Naive thymus-derived CD4-positive, alpha-beta T cell (primary cell): ENCODE data around the gene CHMP4B. TPM values are rescaled to one million over a fixed set of nuclear protein-coding genes. Genes with fewer than 3 reads are reported as not detected.

Source experiments
- ATAC-seq: fragments of 150-1000 bp; cut with Tn5 transposase; 2 replicates; pipeline ENCODE4 v1.10.0; 2021; ENCODE audit warnings: mild to moderate bottlenecking, moderate library complexity
- CTCF ChIA-PET: fragments of 350-600 bp; sonication (Branson Sonifier 250); formaldehyde crosslinking; loops from one replicate; lab custom pipeline; 2021; ENCODE audit warnings: antibody characterized with exemption; lab: Charles Lee
- POLR2A ChIA-PET: fragments of 350-600 bp; sonication (Branson Sonifier 250); formaldehyde crosslinking; loops from one replicate; lab custom pipeline; 2021; ENCODE audit warnings: antibody characterized with exemption, inconsistent platforms; lab: Charles Lee
- DNase-seq, 9 donors: peaks; one replicate each; pipeline versions ENCODE4 v3.0.0 to v3.0.0-alpha.2; 2020 to 2022; ENCODE audit warnings: mixed read lengths in 1 of 9
- H3K27ac ChIP-seq: one replicate; pipeline ENCODE4 v1.7.0; 2013; ENCODE audit warnings: mild to moderate bottlenecking, low read depth, low read length, moderate library complexity
- H3K27me3 ChIP-seq, 2 donors: one replicate each; pipeline ENCODE4 v1.7.0; 2013; ENCODE audit warnings: low read length in 2 of 2, mild to moderate bottlenecking in 2 of 2, moderate library complexity in 2 of 2; ENCODE audit not compliant: control insufficient read depth in 2 of 2, insufficient read depth in 2 of 2
- H3K36me3 ChIP-seq, 3 experiments: 1 replicate in 2 of 3; 2 replicates in 1 of 3; pipeline ENCODE4 v1.7.0; 2013; ENCODE audit warnings: low read length in 3 of 3, mild to moderate bottlenecking in 3 of 3, moderate library complexity in 1 of 3; ENCODE audit not compliant: insufficient read depth in 3 of 3, control insufficient read depth in 2 of 3
- H3K4me1 ChIP-seq, 2 donors: one replicate each; pipeline ENCODE4 v1.7.0; 2013; ENCODE audit warnings: low read length in 2 of 2, mild to moderate bottlenecking in 2 of 2, moderate library complexity in 1 of 2; ENCODE audit not compliant: control insufficient read depth in 2 of 2, insufficient read depth in 2 of 2
- H3K4me3 ChIP-seq: 2 replicates; pipeline ENCODE4 v1.7.0; 2013; ENCODE audit warnings: mild to moderate bottlenecking, low read length
- H3K9me3 ChIP-seq, 3 experiments: 1 replicate in 2 of 3; 2 replicates in 1 of 3; pipeline ENCODE4 v1.7.0; 2013; ENCODE audit warnings: low read length in 3 of 3; ENCODE audit not compliant: control insufficient read depth in 2 of 3
- H3K27ac Mint-ChIP-seq, 9 donors: one replicate each; pipeline ENCODE4 v1.8.0; 2020 to 2022; ENCODE audit warnings: mixed read lengths in 9 of 9, mild to moderate bottlenecking in 8 of 9, moderate library complexity in 5 of 9, inconsistent platforms in 2 of 9
- H3K27me3 Mint-ChIP-seq, 5 donors: one replicate each; pipeline ENCODE4 v1.8.0; 2021 to 2022; ENCODE audit warnings: mixed read lengths in 5 of 5, mild to moderate bottlenecking in 1 of 5
- H3K36me3 Mint-ChIP-seq, 5 donors: one replicate each; pipeline ENCODE4 v1.8.0; 2020 to 2022; ENCODE audit warnings: mixed read lengths in 5 of 5, mild to moderate bottlenecking in 3 of 5, inconsistent platforms in 1 of 5
- H3K4me1 Mint-ChIP-seq, 7 donors: one replicate each; pipeline ENCODE4 v1.8.0; 2020 to 2022; ENCODE audit warnings: mixed read lengths in 7 of 7, mild to moderate bottlenecking in 3 of 7, inconsistent platforms in 1 of 7
- H3K4me3 Mint-ChIP-seq, 10 donors: one replicate each; pipeline ENCODE4 v1.8.0; 2020 to 2022; ENCODE audit warnings: mild to moderate bottlenecking in 10 of 10, mixed read lengths in 10 of 10, moderate library complexity in 6 of 10, inconsistent platforms in 2 of 10
- H3K9me3 Mint-ChIP-seq, 11 donors: one replicate each; pipeline ENCODE4 v1.8.0; 2020 to 2022; ENCODE audit warnings: mixed read lengths in 11 of 11, mild to moderate bottlenecking in 4 of 11, inconsistent platforms in 1 of 11, moderate library complexity in 1 of 11
- intact Hi-C, 2 donors: fragments of 100-400 bp; cut with micrococcal nuclease; formaldehyde crosslinking; loops; one replicate each; pipeline ENCODE4 v1.15.1; 2023
- polyA plus RNA-seq, 2 donors: library from polyadenylated mRNA; unstranded; fragments of 300-500 nt; fragmentation: Illumina TruSeq; gene quantifications; one replicate each; pipeline ENCODE4 v1.2.3, GENCODE V29; 2021
- total RNA-seq, 6 experiments: library from RNA in 5 of 6; stranded (reverse) in 5 of 6; gene quantifications; 1 replicate in 5 of 6; 2 replicates in 1 of 6; pipeline ENCODE4 v1.2.3 and lab custom pipeline; 2021 to 2026

CHMP4B gene
- total and polyA plus RNA-seq, 7 experiments from 2014 or later, result 4.9 to 80.8 (median 54.1) TPM

DNA sequence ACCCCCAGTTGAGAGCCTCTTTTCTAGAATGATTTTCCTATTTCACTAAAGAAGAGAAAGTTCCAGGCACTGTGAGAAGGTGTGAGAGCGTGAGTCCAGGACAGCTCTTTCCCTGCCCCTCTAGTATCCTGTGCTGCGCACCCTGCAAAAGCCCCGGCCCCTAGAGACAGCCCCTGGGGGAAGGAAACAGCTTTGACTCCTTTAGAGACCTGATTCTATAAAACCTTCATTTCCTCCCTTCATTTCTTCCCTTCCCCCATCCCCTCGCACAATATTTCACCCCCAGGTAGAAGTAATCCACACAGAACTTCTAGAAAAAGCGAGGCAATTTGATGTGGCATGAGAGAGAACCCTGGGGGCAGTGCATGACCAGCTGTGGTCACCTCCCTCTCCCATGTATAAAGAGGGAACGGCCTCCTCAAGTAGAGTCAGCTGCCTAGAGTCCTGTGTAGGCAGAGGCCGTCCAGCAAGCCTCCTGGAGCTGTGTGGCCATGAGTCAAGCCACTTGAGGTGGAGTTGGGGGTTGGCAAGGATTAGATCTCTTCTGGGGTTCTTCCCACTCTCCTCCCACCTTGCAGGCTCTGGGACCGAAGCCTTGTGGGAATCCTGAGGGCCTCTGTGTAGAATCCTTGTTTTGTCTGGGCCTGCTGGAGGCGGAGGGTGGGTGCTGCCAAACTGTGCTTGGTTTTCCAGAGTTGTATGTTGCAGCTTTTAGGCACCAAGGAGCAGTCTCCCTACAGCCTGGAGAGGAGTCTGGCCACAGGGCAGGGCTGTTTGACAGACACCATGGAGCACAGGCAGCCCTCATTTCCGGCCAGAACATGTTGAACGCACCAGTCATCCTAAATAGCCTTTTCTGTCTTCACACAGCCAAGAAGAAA lies 41.7 kb downstream of the CHMP4B start:
- POLR2A ChIA-PET, result interaction anchor here (0.7 to 1.7 kb wide), 5 partner anchors 10 to 176 kb away, joined by 3 to 5 read pairs (median 4); no protein-coding TSS in a partner anchor
- peak overlapping the region; percentile 86 to 97 (median 91) for H3K27ac Mint-ChIP-seq
- H3K4me3 ChIP-seq, result no peak overlapping the region
- peaks cover 44 to 82% (median 72%) of the 10 kb centered on the region in 7 donors for H3K4me1 Mint-ChIP-seq
- CTCF ChIA-PET, result interaction anchor here (0.7 to 2.1 kb wide), 2 partner anchors 10 to 216 kb away, joined by 3 to 5 read pairs; no protein-coding TSS in a partner anchor
- H3K36me3 ChIP-seq, result peaks cover 5 to 38% (median 13%) of the 10 kb centered on the region in 3 experiments
- H3K4me3 Mint-ChIP-seq, result peak overlapping the region; percentile 45 to 84 (median 69)
- ATAC-seq, result peak; percentile 18
- intact Hi-C loops, result loop anchor here (1.0 to 5.0 kb wide), 3 partner anchors 9 to 42 kb away; partner anchors contain the start of gene CHMP4B (in 2 of the 2)
- peak overlapping the region; percentile 69 for H3K27ac ChIP-seq
- H3K9me3 ChIP-seq, result no peaks in the 10 kb centered on the region
- no peaks in the 10 kb centered on the region for H3K27me3 ChIP-seq
- H3K27me3 Mint-ChIP-seq, result no peaks in the 10 kb centered on the region
- no peaks in the 10 kb centered on the region for H3K9me3 Mint-ChIP-seq
- peak in 2 of 9 donors; percentile 15 to 23 for DNase-seq
- peaks cover 0 to 32% of the 10 kb centered on the region in 2 donors for H3K4me1 ChIP-seq
- peaks cover 0 to 71% (median 40%) of the 10 kb centered on the region in 5 donors for H3K36me3 Mint-ChIP-seq

DNA sequence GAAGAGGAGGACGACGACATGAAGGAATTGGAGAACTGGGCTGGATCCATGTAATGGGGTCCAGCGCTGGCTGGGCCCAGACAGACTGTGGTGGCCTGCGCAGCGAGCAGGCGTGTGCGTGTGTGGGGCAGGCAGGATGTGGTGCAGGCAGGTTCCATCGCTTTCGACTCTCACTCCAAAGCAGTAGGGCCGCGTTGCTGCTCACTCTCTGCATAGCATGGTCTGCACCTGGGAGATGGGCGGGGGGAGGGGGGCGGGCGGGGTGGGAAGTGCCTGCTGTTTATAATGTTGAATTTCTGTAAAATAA lies 42.3 kb downstream of the CHMP4B start:
- H3K4me1 Mint-ChIP-seq, result peaks cover 47 to 82% (median 72%) of the 10 kb centered on the region in 7 donors
- Histone ChIP-seq H3K4me1 (peaks cover 3 to 37% of the 10 kb centered on the region in 2 donors), H3K9me3 (no peaks in the 10 kb centered on the region), H3K27ac (peak overlapping the region; percentile 69), H3K36me3 (peaks cover 5 to 37% (median 13%) of the 10 kb centered on the region in 3 experiments), H3K4me3 (no peak overlapping the region), H3K27me3 (no peaks in the 10 kb centered on the region)
- no peaks in the 10 kb centered on the region for H3K9me3 Mint-ChIP-seq
- DNase-seq (peak in 8 of 9 donors; percentile 11 to 69 (median 60)), ATAC-seq (peak; percentile 80)
- peak overlapping the region; percentile 45 to 84 (median 69) for H3K4me3 Mint-ChIP-seq
- H3K27me3 Mint-ChIP-seq, result no peaks in the 10 kb centered on the region
- peaks cover 0 to 74% (median 42%) of the 10 kb centered on the region in 5 donors for H3K36me3 Mint-ChIP-seq
- ChIA-PET CTCF (no interaction called here), POLR2A (interaction anchor here (0.7 to 1.7 kb wide), 4 partner anchors 10 to 175 kb away, joined by 3 to 5 read pairs (median 4); no protein-coding TSS in a partner anchor)
- intact Hi-C loops, result loop anchor here (1.0 to 5.0 kb wide), 3 partner anchors 9 to 43 kb away; partner anchors contain the start of gene CHMP4B (in 2 of the 2)
- peak overlapping the region; percentile 86 to 97 (median 91) for H3K27ac Mint-ChIP-seq

DNA sequence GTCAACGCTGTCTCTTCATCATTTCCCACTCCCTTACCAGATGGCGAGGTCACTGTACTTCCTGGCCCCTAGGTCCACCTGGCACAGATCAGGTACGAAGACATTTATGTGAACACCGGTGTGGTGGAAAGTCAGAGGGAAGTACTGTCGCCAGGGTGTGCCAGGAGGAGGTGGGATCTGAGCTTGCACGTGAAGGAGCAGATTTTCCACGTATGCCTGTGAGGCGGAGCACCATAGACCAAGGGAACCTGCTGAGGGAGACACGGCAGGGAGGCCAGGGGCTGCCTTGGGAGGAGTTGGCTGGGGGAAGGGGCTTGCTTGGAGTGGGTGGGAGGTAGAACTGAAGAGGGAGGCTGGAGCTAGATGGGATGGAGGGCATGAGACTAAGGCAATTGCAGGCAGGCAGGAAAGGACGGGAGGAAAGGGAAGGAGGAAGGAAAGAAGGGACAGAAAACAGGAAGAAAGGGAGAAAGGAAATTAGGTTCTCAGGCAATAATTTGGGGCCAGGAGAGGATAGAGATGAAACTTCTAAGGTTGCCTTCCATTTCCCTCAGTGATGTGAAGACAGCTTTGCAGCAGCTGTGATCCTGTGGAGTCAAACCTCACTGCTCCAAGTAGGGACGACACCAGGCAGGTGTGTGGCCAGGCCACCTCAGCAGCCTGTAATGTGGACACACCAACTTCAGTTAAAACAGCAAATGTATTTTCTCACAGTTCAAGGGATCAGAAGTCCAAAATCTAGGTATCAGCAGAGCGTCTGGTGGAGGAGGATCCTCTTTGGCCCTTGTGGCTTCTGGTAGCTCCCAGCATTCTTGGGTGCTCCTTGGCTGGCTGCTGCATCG lies 46.8 kb downstream of the CHMP4B start:
- POLR2A ChIA-PET, result interaction anchor here (0.7 to 3.3 kb wide), 4 partner anchors 11 to 1721 kb away, joined by 3 to 13 read pairs (median 4); partner anchors contain the start of genes CHMP4B and RALY
- intact Hi-C loops, result loop anchor here in 1 of 2 donors (2.0 kb wide), 1 partner anchor 57 kb away; no protein-coding TSS in a partner anchor

DNA sequence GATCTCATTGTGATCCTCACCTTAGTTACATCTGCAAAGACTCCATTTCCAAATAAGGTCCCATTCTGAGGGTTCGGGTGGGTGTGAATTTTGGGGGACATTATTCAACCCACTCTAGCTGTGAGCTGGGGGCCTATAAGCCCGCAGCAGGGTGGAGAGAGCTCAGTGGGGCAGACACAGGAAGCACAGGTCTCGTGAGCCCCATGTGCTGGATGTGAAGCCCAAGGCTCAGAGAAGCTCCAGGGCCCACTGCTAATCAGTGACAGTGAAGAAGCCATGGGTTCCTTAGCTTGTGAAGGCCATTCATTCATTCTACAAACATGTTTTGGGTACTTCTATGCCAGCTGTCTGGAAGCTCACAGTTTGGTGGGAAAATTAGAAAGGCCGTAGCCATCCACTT lies 47.5 kb downstream of the CHMP4B start:
- Histone ChIP-seq H3K4me1 (peaks cover 18 to 37% of the 10 kb centered on the region in 2 donors), H3K9me3 (no peaks in the 10 kb centered on the region), H3K27me3 (no peaks in the 10 kb centered on the region), H3K27ac (no peak overlapping the region), H3K4me3 (no peak overlapping the region), H3K36me3 (peaks cover 5 to 10% (median 8%) of the 10 kb centered on the region in 3 experiments)
- DNase-seq, result no peak
- ATAC-seq, result peak; percentile 43
- CTCF ChIA-PET, result interaction anchor here (0.8 to 2.0 kb wide), 7 partner anchors 47 to 271 kb away, joined by 3 to 11 read pairs (median 3); partner anchors contain the start of gene CHMP4B
- Mint-ChIP-seq H3K27ac (peak overlapping the region; percentile 80 to 91 (median 86)), H3K4me3 (peak overlapping the region; percentile 58 to 90 (median 75)), H3K9me3 (no peaks in the 10 kb centered on the region), H3K27me3 (no peaks in the 10 kb centered on the region), H3K36me3 (peaks cover 0 to 42% (median 23%) of the 10 kb centered on the region in 5 donors), H3K4me1 (peaks cover 29 to 59% (median 44%) of the 10 kb centered on the region in 7 donors)
- intact Hi-C loops, result loop anchor here in 1 of 2 donors (2.0 kb wide), 1 partner anchor 56 kb away; no protein-coding TSS in a partner anchor
- POLR2A ChIA-PET, result interaction anchor here (0.9 to 3.3 kb wide), 4 partner anchors 12 to 254 kb away, joined by 3 to 13 read pairs (median 4); partner anchors contain the start of genes CHMP4B and RALY

More for the DNA sequence above, 46.8 kb downstream of the CHMP4B start:
- Mint-ChIP-seq H3K9me3 (no peaks in the 10 kb centered on the region), H3K4me1 (peaks cover 36 to 64% (median 51%) of the 10 kb centered on the region in 7 donors), H3K36me3 (peaks cover 0 to 48% (median 23%) of the 10 kb centered on the region in 5 donors), H3K27me3 (no peaks in the 10 kb centered on the region), H3K27ac (peak overlapping the region; percentile 55 to 89 (median 86)), H3K4me3 (peak overlapping the region in 6 of 10 donors; percentile 43 to 90 (median 56))
- DNase-seq (no peak), ATAC-seq (no peak)
- Histone ChIP-seq H3K27ac (no peak overlapping the region), H3K36me3 (peaks cover 5 to 11% (median 10%) of the 10 kb centered on the region in 3 experiments), H3K9me3 (no peaks in the 10 kb centered on the region), H3K4me1 (peaks cover 18 to 42% of the 10 kb centered on the region in 2 donors), H3K27me3 (no peaks in the 10 kb centered on the region), H3K4me3 (no peak overlapping the region)
- CTCF ChIA-PET, result interaction anchor here (0.8 to 2.0 kb wide), 6 partner anchors 47 to 272 kb away, joined by 3 to 11 read pairs (median 4); partner anchors contain the start of gene CHMP4B

DNA sequence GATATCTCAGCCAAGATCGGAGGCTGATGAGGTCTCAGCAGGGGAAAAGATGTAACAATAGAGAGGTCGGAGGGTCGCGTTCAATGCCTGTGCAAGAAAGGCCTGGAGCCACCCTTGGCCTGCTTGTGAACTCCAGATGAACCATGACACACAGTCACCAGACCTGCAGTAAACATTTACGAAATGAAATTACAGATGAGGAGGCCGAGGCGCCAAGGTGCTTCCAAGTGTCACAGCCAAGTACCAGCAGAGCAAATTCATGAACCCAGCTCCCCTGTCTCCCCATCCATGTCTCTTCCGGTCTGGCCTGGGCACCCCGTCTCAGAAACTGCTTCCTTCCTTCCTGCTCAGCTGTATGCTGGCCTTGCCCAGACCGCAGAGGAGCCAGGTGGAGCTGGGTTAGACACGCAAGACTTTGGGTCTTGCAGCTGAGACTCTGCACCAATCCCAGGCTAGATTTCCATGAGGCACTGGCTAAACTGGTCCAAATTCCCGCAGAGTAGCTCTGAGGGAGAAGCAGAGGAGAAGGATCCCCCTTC lies 48.1 kb downstream of the CHMP4B start:
- Histone ChIP-seq H3K4me1 (peaks cover 18 to 31% of the 10 kb centered on the region in 2 donors), H3K36me3 (peaks cover 5 to 10% (median 8%) of the 10 kb centered on the region in 3 experiments), H3K27me3 (no peaks in the 10 kb centered on the region), H3K4me3 (peak overlapping the region; percentile 8), H3K9me3 (no peaks in the 10 kb centered on the region), H3K27ac (peak overlapping the region; percentile 17)
- DNase-seq (peak in 5 of 9 donors; percentile 25 to 42 (median 36)), ATAC-seq (peak; percentile 63)
- ChIA-PET POLR2A (interaction anchor here (0.6 to 3.3 kb wide), 7 partner anchors 8 to 253 kb away, joined by 3 to 13 read pairs (median 4); partner anchors contain the start of genes CHMP4B and RALY), CTCF (interaction anchor here (1.0 to 2.0 kb wide), 6 partner anchors 48 to 270 kb away, joined by 3 to 11 read pairs (median 4); partner anchors contain the start of gene CHMP4B)
- H3K27me3 Mint-ChIP-seq, result no peaks in the 10 kb centered on the region
- peaks cover 24 to 53% (median 39%) of the 10 kb centered on the region in 7 donors for H3K4me1 Mint-ChIP-seq
- intact Hi-C loops, result loop anchor here in 1 of 2 donors (2.0 kb wide), 1 partner anchor 56 kb away; no protein-coding TSS in a partner anchor
- no peaks in the 10 kb centered on the region for H3K9me3 Mint-ChIP-seq
- H3K4me3 Mint-ChIP-seq, result peak overlapping the region; percentile 58 to 90 (median 75)
- H3K36me3 Mint-ChIP-seq, result peaks cover 0 to 38% (median 19%) of the 10 kb centered on the region in 5 donors
- H3K27ac Mint-ChIP-seq, result peak overlapping the region; percentile 80 to 91 (median 86)
